GM18873 (cell line): ENCODE results near the gene AMER3.

ENCODE experiments used
- ATAC-seq: cut with Tn5 transposase; IDR thresholded peaks from one replicate; pipeline ENCODE4 v1.9.1; 2021; ENCODE audit warnings: mild to moderate bottlenecking, moderate library complexity, moderate number of reproducible peaks; ENCODE audit not compliant: unreplicated experiment, low FRiP score

AMER3 gene

DNA sequence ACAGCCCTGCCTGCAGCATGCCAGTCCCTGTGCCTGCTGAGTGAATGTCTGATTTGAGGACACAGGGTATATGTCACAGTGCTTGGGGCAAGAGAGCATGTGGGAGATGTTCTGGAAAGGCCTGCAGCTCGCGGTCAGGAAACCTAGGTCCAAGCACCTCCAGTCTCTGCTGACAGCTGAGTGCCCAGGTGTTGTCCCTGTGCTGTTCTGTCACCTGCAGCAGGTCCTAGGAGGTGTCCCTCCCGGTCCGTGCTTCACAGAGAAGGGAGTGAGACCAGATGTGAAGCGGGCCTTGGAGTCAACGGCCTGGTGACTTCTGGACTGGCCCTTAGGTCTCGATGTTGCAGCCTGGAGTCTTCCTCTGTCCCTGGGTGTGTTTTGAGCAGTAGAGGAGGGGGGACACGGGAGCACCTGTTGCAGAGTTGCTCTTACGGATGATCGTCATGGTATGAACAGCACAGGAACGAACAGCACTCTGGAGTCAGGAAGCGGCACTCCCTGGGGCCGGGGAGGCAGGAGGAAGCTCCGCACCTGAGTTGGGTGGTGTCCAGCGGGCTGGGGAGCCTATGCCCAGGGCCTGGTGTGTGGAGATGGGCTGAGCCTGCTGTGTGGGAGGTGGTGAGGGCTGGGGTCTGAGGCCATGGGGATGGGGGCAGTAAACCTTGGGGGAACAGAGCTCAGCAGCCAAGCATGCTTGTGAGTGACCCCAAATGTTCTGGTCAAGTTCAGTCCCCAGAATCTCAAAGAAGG lies 59.8 kb downstream of the AMER3 start:
- no peak for ATAC-seq
